SU-DHL-6 (cell line): ENCODE measurements around the gene P2RX3.

Experiments
- H2AFZ ChIP-seq: fragments of 200-600 bp; sonication (generic); 2 replicates; pipeline ENCODE4 v1.6.1; 2014; ENCODE audit warnings: low read depth, mild to moderate bottlenecking, moderate library complexity, mixed read lengths, antibody characterized with exemption, low read length; ENCODE audit not compliant: severe bottlenecking
- H3F3A ChIP-seq: fragments of 200-600 bp; shearing (Covaris generic); 2 replicates; pipeline ENCODE4 v1.6.0; 2016; ENCODE audit warnings: antibody characterized with exemption, mild to moderate bottlenecking; ENCODE audit not compliant: insufficient read depth
- H3K27ac ChIP-seq: fragments of 200-600 bp; sonication (generic); 2 replicates; pipeline ENCODE4 v1.5.1; 2016; ENCODE audit warnings: low read depth, mild to moderate bottlenecking, low read length, moderate library complexity, mixed read lengths
- H3K27me3 ChIP-seq: fragments of 200-600 bp; sonication (generic), shearing (Covaris generic); 2 replicates; pipeline ENCODE4 v1.6.0; 2014; ENCODE audit warnings: mild to moderate bottlenecking, low read length
- H3K36me3 ChIP-seq: fragments of 200-600 bp; sonication (generic); 2 replicates; pipeline ENCODE4 v1.6.1; 2014; ENCODE audit warnings: mild to moderate bottlenecking, low read length, mixed read lengths
- H3K4me2 ChIP-seq: fragments of 300-600, 200-600 bp; shearing (Covaris generic), sonication (generic); 2 replicates; pipeline ENCODE4 v1.6.0; 2014; ENCODE audit warnings: low read length, low read depth, mild to moderate bottlenecking; ENCODE audit not compliant: poor library complexity, severe bottlenecking
- H3K4me3 ChIP-seq: fragments of 200-600 bp; sonication (generic); 2 replicates; pipeline ENCODE4 v1.5.1; 2014; ENCODE audit warnings: antibody characterized with exemption, low read length, mild to moderate bottlenecking, mixed read lengths; ENCODE audit not compliant: insufficient read depth, poor library complexity, severe bottlenecking
- H3K79me2 ChIP-seq: fragments of 200-600 bp; sonication (generic); 2 replicates; pipeline ENCODE4 v1.6.1; 2014; ENCODE audit warnings: mild to moderate bottlenecking, low read length, moderate library complexity; ENCODE audit not compliant: insufficient read depth
- H3K9ac ChIP-seq: fragments of 200-600 bp; sonication (generic); 2 replicates; pipeline ENCODE4 v1.7.0; 2014; ENCODE audit warnings: mild to moderate bottlenecking, low read length
- H3K9me2 ChIP-seq: fragments of 200-600 bp; sonication (generic); replicated peaks from 2 replicates; pipeline ENCODE4 v1.6.1; 2014; ENCODE audit warnings: low read length; ENCODE audit not compliant: insufficient read depth
- H3K9me3 ChIP-seq: fragments of 200-600 bp; sonication (generic); 2 replicates; pipeline ENCODE4 v1.6.1; 2014; ENCODE audit warnings: low read length, mixed read lengths; ENCODE audit not compliant: insufficient read depth
- H4K20me1 ChIP-seq: fragments of 200-600 bp; sonication (generic); 2 replicates; pipeline ENCODE4 v1.6.1; 2014; ENCODE audit warnings: low read depth, mild to moderate bottlenecking, antibody characterized with exemption, low read length, moderate library complexity, mixed read lengths
- EZH2phosphoT487 ChIP-seq: fragments of 200-600 bp; sonication (generic), shearing (Covaris generic); conservative IDR thresholded peaks from 2 replicates; pipeline ENCODE4 v1.6.1; 2018; ENCODE audit warnings: mild to moderate bottlenecking, antibody characterized with exemption, low read length, moderate library complexity, mixed read lengths
- TF ChIP-seq, protein P1 (sequence below): fragments of 200-600 bp; sonication (generic); IDR thresholded peaks from one replicate; pipeline ENCODE4 v1.5.1; 2017; ENCODE audit warnings: antibody characterized with exemption, mild to moderate bottlenecking, low read length, moderate library complexity; ENCODE audit not compliant: insufficient read depth, poor library complexity, severe bottlenecking

P2RX3 gene

DNA sequence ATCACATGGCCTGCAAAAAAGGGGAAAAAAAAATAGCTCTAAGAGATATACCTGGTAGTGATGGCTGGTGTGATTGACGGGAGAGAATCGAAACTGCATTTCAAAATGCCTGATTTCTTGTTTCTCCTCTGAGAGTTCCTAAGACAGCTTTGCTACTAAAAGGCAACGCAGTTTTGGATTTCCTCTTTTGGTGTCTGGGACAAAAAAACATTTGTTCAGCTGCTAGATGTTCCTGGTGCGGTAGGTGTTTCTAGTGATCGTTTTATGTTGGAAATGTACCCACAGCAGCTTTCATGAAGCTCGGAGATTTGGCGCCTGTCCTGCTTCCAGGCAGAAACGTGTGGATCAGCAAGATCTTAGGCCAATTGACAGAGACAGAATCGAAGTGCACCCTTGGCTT is 18.1 kb downstream of the P2RX3 start:
- Histone ChIP-seq H4K20me1 (no peaks in the 10 kb centered on the region), H2AFZ (no peak overlapping the region), H3K9me3 (no peaks in the 10 kb centered on the region; the same call in 1 of the 2 replicates), H3K4me2 (no peak overlapping the region), H3K9me2 (no peaks in the 10 kb centered on the region), H3K36me3 (no peaks in the 10 kb centered on the region), H3F3A (no peaks in the 10 kb centered on the region), H3K27me3 (no peaks in the 10 kb centered on the region), H3K79me2 (no peaks in the 10 kb centered on the region), H3K27ac (no peak overlapping the region), H3K4me3 (no peak overlapping the region), H3K9ac (no peak overlapping the region)
- TF ChIP-seq, protein P1, sequence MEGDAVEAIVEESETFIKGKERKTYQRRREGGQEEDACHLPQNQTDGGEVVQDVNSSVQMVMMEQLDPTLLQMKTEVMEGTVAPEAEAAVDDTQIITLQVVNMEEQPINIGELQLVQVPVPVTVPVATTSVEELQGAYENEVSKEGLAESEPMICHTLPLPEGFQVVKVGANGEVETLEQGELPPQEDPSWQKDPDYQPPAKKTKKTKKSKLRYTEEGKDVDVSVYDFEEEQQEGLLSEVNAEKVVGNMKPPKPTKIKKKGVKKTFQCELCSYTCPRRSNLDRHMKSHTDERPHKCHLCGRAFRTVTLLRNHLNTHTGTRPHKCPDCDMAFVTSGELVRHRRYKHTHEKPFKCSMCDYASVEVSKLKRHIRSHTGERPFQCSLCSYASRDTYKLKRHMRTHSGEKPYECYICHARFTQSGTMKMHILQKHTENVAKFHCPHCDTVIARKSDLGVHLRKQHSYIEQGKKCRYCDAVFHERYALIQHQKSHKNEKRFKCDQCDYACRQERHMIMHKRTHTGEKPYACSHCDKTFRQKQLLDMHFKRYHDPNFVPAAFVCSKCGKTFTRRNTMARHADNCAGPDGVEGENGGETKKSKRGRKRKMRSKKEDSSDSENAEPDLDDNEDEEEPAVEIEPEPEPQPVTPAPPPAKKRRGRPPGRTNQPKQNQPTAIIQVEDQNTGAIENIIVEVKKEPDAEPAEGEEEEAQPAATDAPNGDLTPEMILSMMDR = no peak
- no peak for TF ChIP-seq EZH2phosphoT487

DNA sequence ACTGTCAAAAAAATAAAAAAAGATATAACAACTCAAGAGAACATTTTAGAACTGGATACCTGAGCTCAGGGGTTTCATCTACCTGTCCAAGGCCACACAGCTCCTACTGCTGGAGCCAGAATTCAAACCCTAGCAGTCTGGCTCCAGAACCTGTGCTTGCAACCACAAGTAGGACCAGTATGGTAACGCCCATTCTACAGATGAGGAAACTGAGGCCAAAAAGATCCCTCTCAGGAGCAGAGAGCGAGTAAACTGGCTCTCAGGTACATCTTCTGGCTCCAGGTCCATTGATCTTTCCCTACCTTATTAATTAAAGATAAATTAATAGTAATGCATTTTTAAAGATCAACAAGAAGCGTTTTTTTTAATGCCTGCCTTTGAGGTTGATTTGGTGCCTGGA is 19.2 kb downstream of the P2RX3 start:
- Histone ChIP-seq H3K27me3 (no peaks in the 10 kb centered on the region), H2AFZ (no peak overlapping the region), H3F3A (no peaks in the 10 kb centered on the region), H3K79me2 (no peaks in the 10 kb centered on the region), H3K4me3 (no peak overlapping the region), H3K4me2 (no peak overlapping the region), H3K9me3 (no peaks in the 10 kb centered on the region), H3K36me3 (no peaks in the 10 kb centered on the region), H3K9ac (no peak overlapping the region), H4K20me1 (no peaks in the 10 kb centered on the region), H3K9me2 (no peaks in the 10 kb centered on the region), H3K27ac (no peak overlapping the region)
- TF ChIP-seq, protein P1 = no peak
- TF ChIP-seq EZH2phosphoT487 = no peak

DNA sequence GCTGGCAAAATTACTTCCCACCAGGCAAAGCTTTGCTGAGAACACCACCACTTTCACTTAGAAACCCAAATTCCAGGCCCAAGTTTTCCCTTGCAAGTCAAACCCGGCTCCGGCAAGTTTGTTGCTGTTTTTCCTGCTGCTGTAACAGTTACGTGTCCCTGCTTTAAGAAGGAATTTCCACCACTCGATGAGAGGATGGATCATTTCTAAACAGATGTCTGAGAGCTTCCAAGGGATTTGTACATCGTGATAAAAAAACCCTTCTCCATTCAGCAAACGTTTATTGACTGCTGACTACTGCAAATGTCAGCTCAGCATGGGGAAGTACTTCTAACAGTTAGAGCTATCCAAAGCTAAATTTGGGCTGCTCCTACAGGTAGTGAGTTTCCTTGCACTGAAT is 19.7 kb downstream of the P2RX3 start:
- Histone ChIP-seq H4K20me1 (no peaks in the 10 kb centered on the region), H3K27ac (no peak overlapping the region), H3K9me3 (no peaks in the 10 kb centered on the region), H3F3A (no peaks in the 10 kb centered on the region), H3K79me2 (no peaks in the 10 kb centered on the region), H3K36me3 (no peaks in the 10 kb centered on the region), H2AFZ (no peak overlapping the region), H3K4me2 (no peak overlapping the region), H3K9ac (no peak overlapping the region), H3K27me3 (no peaks in the 10 kb centered on the region), H3K4me3 (no peak overlapping the region), H3K9me2 (no peaks in the 10 kb centered on the region)
- TF ChIP-seq, protein P1 = no peak
- no peak for TF ChIP-seq EZH2phosphoT487
